HepG2 (cell line): Measurements from ENCODE around the gene CCDC124. TPM values are rescaled to one million over a fixed set of nuclear protein-coding genes. Genes with fewer than 3 reads are reported as not detected.

Experiments
- CREM ChIP-seq, 2 experiments: sonication (generic) in 1 of 2; formaldehyde crosslinking in 1 of 2; IDR thresholded peaks; 2 replicates each; pipeline versions ENCODE4 v1.4.0 to v1.6.1; 2016 to 2020; ENCODE audit warnings: antibody characterized with exemption in 1 of 2, mild to moderate bottlenecking in 1 of 2, missing genetic modification reagents in 1 of 2
- EEA1 ChIP-seq: sonication (generic); formaldehyde crosslinking; IDR thresholded peaks from 2 replicates; pipeline ENCODE4 v1.5.1; 2020; ENCODE audit warnings: mild to moderate bottlenecking, missing genetic modification reagents, borderline replicate concordance
- FOXP1 ChIP-seq, 2 experiments: fragments of 450-650 bp in 1 of 2; IDR thresholded peaks; 2 replicates each; pipeline ENCODE4 v1.6.1; 2017 to 2018; ENCODE audit warnings: antibody characterized with exemption in 1 of 2
- HCFC1 ChIP-seq: fragments of 150-350 bp; IDR thresholded peaks from 2 replicates; pipeline ENCODE4 v1.6.1; 2014; ENCODE audit warnings: low read depth, low read length
- IKZF1 ChIP-seq: fragments of 450-650 bp; IDR thresholded peaks from 2 replicates; pipeline ENCODE4 v1.7.1; 2016
- MEIS1 ChIP-seq: sonication (generic); formaldehyde crosslinking; IDR thresholded peaks from 2 replicates; pipeline ENCODE4 v1.9.0; 2021; ENCODE audit warnings: mild to moderate bottlenecking, missing genetic modification reagents, moderate library complexity, borderline replicate concordance
- MTF1 ChIP-seq: sonication (generic); formaldehyde crosslinking; IDR thresholded peaks from 2 replicates; pipeline ENCODE4 v1.5.0; 2020; ENCODE audit warnings: missing genetic modification reagents
- NFE2 ChIP-seq: sonication (generic); formaldehyde crosslinking; IDR thresholded peaks from 2 replicates; pipeline ENCODE4 v1.4.0; 2020; ENCODE audit warnings: missing genetic modification reagents
- RAD21 ChIP-seq: fragments of 450-650 bp; formaldehyde crosslinking; IDR thresholded peaks from 2 replicates; pipeline ENCODE4 v1.5.0; 2020; ENCODE audit warnings: mild to moderate bottlenecking
- SYNCRIP ChIP-seq: fragments of 200-400 bp; formaldehyde crosslinking; IDR thresholded peaks from 2 replicates; pipeline ENCODE4 v1.6.1; 2018; ENCODE audit warnings: mild to moderate bottlenecking, low read depth, low read length; ENCODE audit not compliant: insufficient read depth
- ZC3H13 ChIP-seq: sonication (generic); formaldehyde crosslinking; IDR thresholded peaks from 2 replicates; pipeline ENCODE4 v1.8.1; 2023; ENCODE audit warnings: mild to moderate bottlenecking, missing genetic modification reagents, moderate library complexity
- ZNF101 ChIP-seq: sonication (generic); formaldehyde crosslinking; IDR thresholded peaks from 2 replicates; pipeline ENCODE4 v1.4.0; 2020; ENCODE audit warnings: mild to moderate bottlenecking, low read depth, missing genetic modification reagents, borderline replicate concordance
- ZNF629 ChIP-seq: sonication (generic); formaldehyde crosslinking; conservative IDR thresholded peaks from 2 replicates; pipeline ENCODE4 v1.5.0; 2020; ENCODE audit warnings: missing genetic modification reagents
- ZNF776 ChIP-seq: sonication (generic); formaldehyde crosslinking; IDR thresholded peaks from 2 replicates; pipeline ENCODE4 v1.4.0; 2020; ENCODE audit warnings: mild to moderate bottlenecking, missing genetic modification reagents
- ZSCAN12 ChIP-seq: sonication (generic); formaldehyde crosslinking; IDR thresholded peaks from 2 replicates; pipeline ENCODE4 v1.9.0; 2021; ENCODE audit warnings: mild to moderate bottlenecking, missing genetic modification reagents
- polyA plus RNA-seq, 8 experiments: library from polyadenylated mRNA; depleted of rRNA in 3 of 8; stranded (reverse) in 7 of 8; unstranded in 1 of 8; fragments of >200 nt; fragmentation: Illumina TruSeq in 4 of 8; extraction: Trizol in 4 of 8; gene quantifications; 2 replicates each; pipeline versions ENCODE4 v1.2.1 to v1.2.3, GENCODE V29; 2011 to 2016; ENCODE audit warnings: low read depth in 4 of 8, missing spikeins in 1 of 8, mixed read lengths in 1 of 8; ENCODE audit not compliant: insufficient read depth in 1 of 8
- total RNA-seq, 5 experiments: library from RNA; depleted of rRNA; stranded (reverse); fragments of >200 nt; fragmentation: Illumina TruSeq; extraction: Trizol; gene quantifications; 2 replicates each; pipeline ENCODE4 v1.2.3, GENCODE V29; 2016; ENCODE audit warnings: low read depth in 1 of 5
- TF ChIP-seq, protein P1 (sequence below): sonication (generic); formaldehyde crosslinking; IDR thresholded peaks from 2 replicates; pipeline ENCODE4 v1.5.0; 2020; ENCODE audit warnings: missing genetic modification reagents
- TF ChIP-seq, protein P2 (sequence below): sonication (generic); formaldehyde crosslinking; IDR thresholded peaks from 2 replicates; pipeline ENCODE4 v1.8.1; 2022; ENCODE audit warnings: low read depth, mild to moderate bottlenecking, missing genetic modification reagents
- TF ChIP-seq, protein P3 (sequence below): sonication (generic); formaldehyde crosslinking; IDR thresholded peaks from 2 replicates; pipeline ENCODE4 v1.4.0; 2020; ENCODE audit warnings: mild to moderate bottlenecking, missing genetic modification reagents
- TF ChIP-seq, protein P4 (sequence below): sonication (generic); formaldehyde crosslinking; IDR thresholded peaks from 2 replicates; pipeline ENCODE4 v1.4.0; 2020; ENCODE audit warnings: mild to moderate bottlenecking, missing genetic modification reagents
- TF ChIP-seq, protein P5 (sequence below): sonication (generic); formaldehyde crosslinking; IDR thresholded peaks from 2 replicates; pipeline ENCODE4 v1.8.1; 2023; ENCODE audit warnings: mild to moderate bottlenecking, inconsistent platforms, moderate library complexity, missing genetic modification reagents, borderline replicate concordance

CCDC124 gene
- total and polyA plus RNA-seq, 2 of the 13 experiments (the other 11 are each of a cell fraction or from before 2014, with no cell fraction given) = 14.9 to 20.3 TPM

DNA sequence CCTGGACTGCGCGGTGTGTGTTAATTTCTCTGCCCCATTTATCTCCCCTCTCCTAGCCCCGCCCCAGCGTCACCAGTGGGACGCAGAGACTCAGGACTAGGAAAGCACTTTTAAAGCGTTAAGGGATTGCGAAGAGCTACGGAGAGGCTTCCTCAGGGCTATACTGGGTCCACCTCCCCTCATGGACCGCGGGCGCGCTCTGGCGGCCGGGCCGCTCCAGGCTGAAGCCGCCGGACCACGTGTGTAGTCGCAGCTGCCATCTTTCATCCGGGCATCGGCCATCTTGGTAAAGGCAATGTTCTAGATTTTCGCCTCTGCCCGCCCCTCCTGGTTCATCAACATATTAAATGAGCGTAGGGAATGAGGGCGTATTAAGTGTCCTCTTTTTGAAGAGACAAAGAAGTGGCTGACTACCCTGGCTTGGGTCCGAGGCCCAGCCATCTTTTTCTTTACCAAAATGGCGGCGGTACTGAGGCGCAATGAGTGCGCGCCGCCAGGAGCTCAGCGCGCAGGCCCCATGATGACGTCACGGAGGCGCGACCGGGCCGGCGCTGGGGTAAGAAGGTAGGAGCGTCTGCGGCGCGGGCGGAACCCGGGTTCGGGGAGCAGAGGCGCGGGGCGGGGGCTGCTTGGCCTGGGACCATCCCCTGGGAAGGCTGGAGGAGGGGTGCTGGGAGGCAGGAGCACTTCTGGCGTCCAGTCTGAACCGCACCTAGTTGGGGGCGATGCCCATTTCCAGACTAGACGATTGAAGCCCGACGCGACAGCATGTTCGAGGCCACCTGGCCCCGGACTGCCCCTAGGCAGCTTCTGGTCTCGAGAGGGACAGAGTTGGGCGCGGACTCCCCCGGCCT is at the start of gene CCDC124 (continued):
- TF ChIP-seq, protein P1, sequence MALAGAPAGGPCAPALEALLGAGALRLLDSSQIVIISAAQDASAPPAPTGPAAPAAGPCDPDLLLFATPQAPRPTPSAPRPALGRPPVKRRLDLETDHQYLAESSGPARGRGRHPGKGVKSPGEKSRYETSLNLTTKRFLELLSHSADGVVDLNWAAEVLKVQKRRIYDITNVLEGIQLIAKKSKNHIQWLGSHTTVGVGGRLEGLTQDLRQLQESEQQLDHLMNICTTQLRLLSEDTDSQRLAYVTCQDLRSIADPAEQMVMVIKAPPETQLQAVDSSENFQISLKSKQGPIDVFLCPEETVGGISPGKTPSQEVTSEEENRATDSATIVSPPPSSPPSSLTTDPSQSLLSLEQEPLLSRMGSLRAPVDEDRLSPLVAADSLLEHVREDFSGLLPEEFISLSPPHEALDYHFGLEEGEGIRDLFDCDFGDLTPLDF (CRISPR knock-in tag) = peak; percentile 60; the same call in 1 of the 2 replicates
- TF ChIP-seq MEIS1 (CRISPR knock-in tag) (no peak; the same call in 1 of the 2 replicates), RAD21 (peak; percentile 94), HCFC1 (peak; percentile 83), ZNF776 (CRISPR knock-in tag) (peak; percentile 78), FOXP1 (IDR thresholded peaks at IDR 0.05) (no peak), FOXP1 (CRISPR knock-in tag; IDR thresholded peaks at IDR 0.05) (no peak; the same call in 1 of the 2 replicates), MTF1 (no peak), NFE2 (no peak), ZSCAN12 (CRISPR knock-in tag) (no peak), ZNF101 (CRISPR knock-in tag) (no peak), SYNCRIP (no peak), ZC3H13 (CRISPR knock-in tag) (no peak), EEA1 (CRISPR knock-in tag) (no peak), ZNF629 (no peak), CREM (IDR thresholded peaks at IDR 0.05) (peak; percentile 100), CREM (CRISPR knock-in tag; IDR thresholded peaks at IDR 0.05) (peak; percentile 96), IKZF1 (no peak)
- TF ChIP-seq, protein P2, sequence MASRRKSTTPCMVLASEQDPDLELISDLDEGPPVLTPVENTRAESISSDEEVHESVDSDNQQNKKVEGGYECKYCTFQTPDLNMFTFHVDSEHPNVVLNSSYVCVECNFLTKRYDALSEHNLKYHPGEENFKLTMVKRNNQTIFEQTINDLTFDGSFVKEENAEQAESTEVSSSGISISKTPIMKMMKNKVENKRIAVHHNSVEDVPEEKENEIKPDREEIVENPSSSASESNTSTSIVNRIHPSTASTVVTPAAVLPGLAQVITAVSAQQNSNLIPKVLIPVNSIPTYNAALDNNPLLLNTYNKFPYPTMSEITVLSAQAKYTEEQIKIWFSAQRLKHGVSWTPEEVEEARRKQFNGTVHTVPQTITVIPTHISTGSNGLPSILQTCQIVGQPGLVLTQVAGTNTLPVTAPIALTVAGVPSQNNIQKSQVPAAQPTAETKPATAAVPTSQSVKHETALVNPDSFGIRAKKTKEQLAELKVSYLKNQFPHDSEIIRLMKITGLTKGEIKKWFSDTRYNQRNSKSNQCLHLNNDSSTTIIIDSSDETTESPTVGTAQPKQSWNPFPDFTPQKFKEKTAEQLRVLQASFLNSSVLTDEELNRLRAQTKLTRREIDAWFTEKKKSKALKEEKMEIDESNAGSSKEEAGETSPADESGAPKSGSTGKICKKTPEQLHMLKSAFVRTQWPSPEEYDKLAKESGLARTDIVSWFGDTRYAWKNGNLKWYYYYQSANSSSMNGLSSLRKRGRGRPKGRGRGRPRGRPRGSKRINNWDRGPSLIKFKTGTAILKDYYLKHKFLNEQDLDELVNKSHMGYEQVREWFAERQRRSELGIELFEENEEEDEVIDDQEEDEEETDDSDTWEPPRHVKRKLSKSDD (CRISPR knock-in tag) = peak; percentile 98
- TF ChIP-seq, protein P3, sequence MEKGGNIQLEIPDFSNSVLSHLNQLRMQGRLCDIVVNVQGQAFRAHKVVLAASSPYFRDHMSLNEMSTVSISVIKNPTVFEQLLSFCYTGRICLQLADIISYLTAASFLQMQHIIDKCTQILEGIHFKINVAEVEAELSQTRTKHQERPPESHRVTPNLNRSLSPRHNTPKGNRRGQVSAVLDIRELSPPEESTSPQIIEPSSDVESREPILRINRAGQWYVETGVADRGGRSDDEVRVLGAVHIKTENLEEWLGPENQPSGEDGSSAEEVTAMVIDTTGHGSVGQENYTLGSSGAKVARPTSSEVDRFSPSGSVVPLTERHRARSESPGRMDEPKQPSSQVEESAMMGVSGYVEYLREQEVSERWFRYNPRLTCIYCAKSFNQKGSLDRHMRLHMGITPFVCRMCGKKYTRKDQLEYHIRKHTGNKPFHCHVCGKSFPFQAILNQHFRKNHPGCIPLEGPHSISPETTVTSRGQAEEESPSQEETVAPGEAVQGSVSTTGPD (CRISPR knock-in tag) = no peak
- TF ChIP-seq, protein P4, sequence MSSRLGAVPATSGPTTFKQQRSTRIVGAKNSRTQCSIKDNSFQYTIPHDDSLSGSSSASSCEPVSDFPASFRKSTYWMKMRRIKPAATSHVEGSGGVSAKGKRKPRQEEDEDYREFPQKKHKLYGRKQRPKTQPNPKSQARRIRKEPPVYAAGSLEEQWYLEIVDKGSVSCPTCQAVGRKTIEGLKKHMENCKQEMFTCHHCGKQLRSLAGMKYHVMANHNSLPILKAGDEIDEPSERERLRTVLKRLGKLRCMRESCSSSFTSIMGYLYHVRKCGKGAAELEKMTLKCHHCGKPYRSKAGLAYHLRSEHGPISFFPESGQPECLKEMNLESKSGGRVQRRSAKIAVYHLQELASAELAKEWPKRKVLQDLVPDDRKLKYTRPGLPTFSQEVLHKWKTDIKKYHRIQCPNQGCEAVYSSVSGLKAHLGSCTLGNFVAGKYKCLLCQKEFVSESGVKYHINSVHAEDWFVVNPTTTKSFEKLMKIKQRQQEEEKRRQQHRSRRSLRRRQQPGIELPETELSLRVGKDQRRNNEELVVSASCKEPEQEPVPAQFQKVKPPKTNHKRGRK (CRISPR knock-in tag) = no peak
- TF ChIP-seq, protein P5, sequence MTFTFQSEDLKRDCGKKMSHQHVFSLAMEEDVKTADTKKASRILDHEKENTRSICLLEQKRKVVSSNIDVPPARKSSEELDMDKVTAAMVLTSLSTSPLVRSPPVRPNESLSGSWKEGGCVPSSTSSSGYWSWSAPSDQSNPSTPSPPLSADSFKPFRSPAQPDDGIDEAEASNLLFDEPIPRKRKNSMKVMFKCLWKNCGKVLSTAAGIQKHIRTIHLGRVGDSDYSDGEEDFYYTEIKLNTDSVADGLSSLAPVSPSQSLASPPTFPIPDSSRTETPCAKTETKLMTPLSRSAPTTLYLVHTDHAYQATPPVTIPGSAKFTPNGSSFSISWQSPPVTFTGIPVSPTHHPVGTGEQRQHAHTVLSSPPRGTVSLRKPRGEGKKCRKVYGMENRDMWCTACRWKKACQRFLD (CRISPR knock-in tag) = no peak
